Activated T-cell treated with anti-CD3 and anti-CD28 coated beads, Interleukin-2, amount 50 U/mL, for 24 hours (primary cell): ENCODE results near the gene GDPD5.

Source experiments
- DNase-seq: peaks from one replicate; pipeline ENCODE4 v3.0.0-alpha.2; 2020
- H3K27ac Mint-ChIP-seq: 2 replicates; pipeline ENCODE4 v1.8.0; 2020; ENCODE audit warnings: mild to moderate bottlenecking, mixed read lengths
- H3K27me3 Mint-ChIP-seq: 2 replicates; pipeline ENCODE4 v1.8.0; 2020; ENCODE audit warnings: mixed read lengths
- H3K36me3 Mint-ChIP-seq: 2 replicates; pipeline ENCODE4 v1.8.0; 2020; ENCODE audit warnings: low read depth, mixed read lengths
- H3K4me1 Mint-ChIP-seq: 2 replicates; pipeline ENCODE4 v1.8.0; 2020; ENCODE audit warnings: low read depth, mixed read lengths
- H3K4me3 Mint-ChIP-seq: 2 replicates; pipeline ENCODE4 v1.8.0; 2020; ENCODE audit warnings: mild to moderate bottlenecking, moderate library complexity, mixed read lengths
- H3K9me3 Mint-ChIP-seq: 2 replicates; pipeline ENCODE4 v1.8.0; 2020; ENCODE audit warnings: mixed read lengths

GDPD5 gene

DNA sequence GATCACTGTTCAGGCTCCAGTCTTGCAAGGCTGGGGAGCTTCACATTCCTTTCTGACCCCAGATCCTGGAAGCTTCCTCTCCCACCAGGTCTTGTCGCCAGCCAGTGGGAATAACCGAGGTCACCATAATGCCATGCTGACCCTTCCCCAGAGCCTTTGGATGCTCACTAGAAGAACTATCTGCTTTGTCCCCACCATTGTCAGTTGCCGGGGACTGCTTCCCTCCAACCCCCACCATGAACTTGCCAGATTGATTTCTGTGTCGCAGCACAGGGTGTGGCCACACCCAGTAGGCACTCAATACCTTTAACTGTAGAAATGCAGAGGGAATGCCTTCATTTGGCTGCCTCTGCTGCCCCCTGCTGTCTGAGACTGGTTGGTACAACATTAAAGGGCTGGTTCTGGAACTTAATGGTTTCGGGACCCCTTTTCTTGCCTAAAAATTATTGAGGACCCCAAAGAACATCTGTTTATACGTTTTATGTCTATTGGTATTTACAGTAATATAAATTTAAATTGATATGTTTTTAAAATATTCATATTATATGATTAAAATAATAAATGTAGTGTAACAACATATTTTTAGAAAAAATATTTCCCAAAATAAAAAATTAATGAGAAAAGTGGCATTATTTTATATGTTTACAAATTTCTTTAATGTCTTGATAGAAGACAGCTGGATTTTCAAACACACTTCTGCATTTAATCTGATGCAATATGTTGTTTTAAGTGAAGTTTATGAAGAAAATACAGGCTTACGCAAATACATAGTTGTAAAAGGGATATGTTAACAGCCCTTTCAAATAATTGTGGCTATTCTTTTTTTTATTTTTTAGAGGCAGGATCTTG is 6.7 kb upstream of the GDPD5 start:
- Mint-ChIP-seq H3K4me1 (peaks cover 32% of the 10 kb centered on the region), H3K4me3 (no peak overlapping the region), H3K36me3 (no peaks in the 10 kb centered on the region), H3K9me3 (no peaks in the 10 kb centered on the region), H3K27ac (no peak overlapping the region), H3K27me3 (no peaks in the 10 kb centered on the region)
- peak; percentile 85 for DNase-seq

DNA sequence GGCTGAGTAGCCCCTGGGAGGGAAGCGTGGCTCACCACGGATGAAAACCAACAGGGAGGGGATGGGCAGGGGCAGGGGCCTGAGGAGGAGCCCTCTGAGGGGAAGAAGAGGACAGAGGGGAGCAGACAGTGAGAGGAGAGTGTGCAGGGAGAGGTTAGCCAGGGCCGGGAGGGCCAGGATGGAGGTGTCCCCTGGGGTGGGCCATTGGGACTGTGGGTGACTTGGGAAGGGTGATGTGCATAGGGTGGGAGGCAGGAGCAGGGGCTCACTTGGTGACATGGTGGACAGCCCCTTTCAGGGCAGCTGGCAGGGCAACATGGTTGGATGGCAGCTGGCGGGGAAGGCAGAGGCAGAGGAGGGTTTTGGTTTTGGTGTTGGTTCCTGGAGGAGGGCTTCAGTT is 5.6 kb upstream of the GDPD5 start:
- no peak overlapping the region for H3K27ac Mint-ChIP-seq
- no peaks in the 10 kb centered on the region for H3K27me3 Mint-ChIP-seq
- DNase-seq = no peak
- peaks cover 22% of the 10 kb centered on the region for H3K4me1 Mint-ChIP-seq
- no peaks in the 10 kb centered on the region for H3K9me3 Mint-ChIP-seq
- H3K4me3 Mint-ChIP-seq = no peak overlapping the region
- no peaks in the 10 kb centered on the region for H3K36me3 Mint-ChIP-seq

DNA sequence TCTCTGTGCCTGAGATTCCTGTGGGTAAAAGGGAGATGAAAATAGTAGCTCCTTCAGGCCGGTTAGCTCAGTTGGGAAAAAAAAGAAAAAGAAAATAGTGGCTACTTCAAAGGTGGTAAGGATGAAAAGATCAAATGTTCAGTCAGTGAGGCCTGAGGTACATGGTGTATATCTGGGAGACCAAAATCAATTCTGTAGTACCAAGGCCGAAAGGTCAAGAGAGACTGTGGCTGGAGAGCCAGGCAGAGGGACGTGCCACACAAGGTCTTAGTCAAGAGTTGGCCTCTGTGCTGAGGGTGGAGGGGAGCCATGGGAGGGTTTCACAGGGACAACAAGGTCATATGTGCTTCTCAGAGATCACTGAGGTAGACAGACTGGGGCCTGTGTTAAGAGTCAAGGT is 4.8 kb upstream of the GDPD5 start:
- H3K27ac Mint-ChIP-seq = peak overlapping the region; percentile 35
- no peaks in the 10 kb centered on the region for H3K36me3 Mint-ChIP-seq
- DNase-seq = no peak
- no peak overlapping the region for H3K4me3 Mint-ChIP-seq
- no peaks in the 10 kb centered on the region for H3K27me3 Mint-ChIP-seq
- peaks cover 20% of the 10 kb centered on the region for H3K4me1 Mint-ChIP-seq
- H3K9me3 Mint-ChIP-seq = no peaks in the 10 kb centered on the region

DNA sequence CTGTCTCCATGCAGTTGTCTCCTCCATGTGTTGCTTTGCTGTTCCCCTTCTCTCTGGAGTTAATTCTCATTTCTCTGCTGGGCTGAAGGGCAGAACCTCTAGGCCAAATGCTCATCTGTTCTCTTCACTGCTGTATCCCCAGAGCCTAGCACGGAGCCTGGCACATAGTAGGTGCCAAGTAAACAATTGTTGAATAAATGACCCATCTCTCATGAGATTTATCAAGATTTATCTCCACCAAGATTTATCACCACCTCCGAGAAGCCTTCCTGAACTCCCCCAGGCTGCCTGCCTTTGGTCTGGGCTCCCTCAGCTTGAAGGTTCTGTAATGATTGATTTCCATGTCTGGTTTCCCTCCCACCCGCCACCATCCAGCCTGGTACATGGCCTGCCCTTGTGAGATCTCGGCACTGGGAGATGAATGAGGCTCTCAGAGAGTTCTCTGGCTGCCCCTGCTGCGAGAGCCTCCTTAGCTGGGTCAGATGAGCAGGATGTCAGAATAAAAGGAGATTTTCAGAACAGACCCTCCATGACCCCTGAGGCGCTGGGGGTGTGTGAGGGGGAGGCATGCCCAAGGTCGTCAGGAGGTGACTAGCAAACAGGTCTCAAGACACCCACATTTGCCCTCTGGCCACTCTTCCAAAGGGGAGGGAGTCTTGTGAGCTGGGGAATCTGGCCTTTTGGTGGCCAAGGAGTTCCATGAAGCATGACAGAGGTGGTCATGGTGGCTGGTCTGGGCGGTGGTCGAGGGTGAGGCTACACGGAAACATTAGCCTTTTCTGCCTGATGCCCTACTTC is 2.4 kb upstream of the GDPD5 start:
- peaks cover 28% of the 10 kb centered on the region for H3K4me1 Mint-ChIP-seq

DNA sequence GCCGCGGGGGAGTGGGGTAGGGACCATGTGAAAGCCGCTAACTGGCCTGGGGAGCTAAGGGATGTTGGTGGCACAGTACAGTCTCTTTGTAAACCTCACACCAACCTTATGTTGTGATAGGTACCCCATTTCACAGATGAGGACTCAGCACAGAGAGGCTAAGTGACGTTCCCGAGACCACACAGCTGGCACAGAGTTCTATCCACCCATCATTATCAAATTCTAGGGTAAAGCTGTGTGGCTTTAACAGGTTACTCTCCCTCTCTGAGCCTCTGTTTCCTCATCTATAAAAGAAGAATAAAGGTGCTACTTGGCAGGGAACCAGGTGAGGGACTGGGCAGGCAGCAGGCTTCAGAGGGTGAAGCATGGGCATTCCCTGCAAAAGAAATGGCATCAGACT is 1.4 kb upstream of the GDPD5 start:
- peak overlapping the region; percentile 80 for H3K4me3 Mint-ChIP-seq
- H3K27me3 Mint-ChIP-seq = no peaks in the 10 kb centered on the region
- no peaks in the 10 kb centered on the region for H3K9me3 Mint-ChIP-seq
- no peaks in the 10 kb centered on the region for H3K36me3 Mint-ChIP-seq
- DNase-seq = no peak
- H3K4me1 Mint-ChIP-seq = peaks cover 26% of the 10 kb centered on the region
- H3K27ac Mint-ChIP-seq = peak overlapping the region; percentile 62

More for the DNA sequence above, 2.4 kb upstream of the GDPD5 start:
- Mint-ChIP-seq H3K36me3 (no peaks in the 10 kb centered on the region), H3K27ac (no peak overlapping the region), H3K9me3 (no peaks in the 10 kb centered on the region), H3K27me3 (no peaks in the 10 kb centered on the region), H3K4me3 (no peak overlapping the region)
- DNase-seq = no peak

DNA sequence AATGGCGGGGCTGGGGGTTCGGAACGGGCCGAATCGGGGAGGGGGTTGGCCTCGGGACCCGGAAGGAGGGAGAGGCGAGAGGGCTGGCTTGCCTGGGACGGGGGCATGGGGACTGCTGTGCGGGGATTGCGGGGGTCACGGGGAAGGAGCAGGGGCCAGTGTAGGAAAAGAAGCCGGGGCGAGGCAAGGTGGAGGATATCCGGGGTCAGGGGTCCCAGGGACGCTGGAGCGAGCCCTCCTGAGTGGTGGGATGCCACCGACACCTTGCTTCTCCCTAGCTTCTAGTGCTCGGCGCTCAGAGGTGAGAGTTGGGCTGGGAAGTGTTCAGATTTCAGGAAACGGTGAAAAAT is 426 bp upstream of the GDPD5 start:
- Mint-ChIP-seq H3K36me3 (no peaks in the 10 kb centered on the region), H3K27ac (peak overlapping the region; percentile 60), H3K9me3 (no peaks in the 10 kb centered on the region), H3K4me1 (peaks cover 21% of the 10 kb centered on the region), H3K27me3 (no peaks in the 10 kb centered on the region), H3K4me3 (peak overlapping the region; percentile 80)
- DNase-seq = no peak

DNA sequence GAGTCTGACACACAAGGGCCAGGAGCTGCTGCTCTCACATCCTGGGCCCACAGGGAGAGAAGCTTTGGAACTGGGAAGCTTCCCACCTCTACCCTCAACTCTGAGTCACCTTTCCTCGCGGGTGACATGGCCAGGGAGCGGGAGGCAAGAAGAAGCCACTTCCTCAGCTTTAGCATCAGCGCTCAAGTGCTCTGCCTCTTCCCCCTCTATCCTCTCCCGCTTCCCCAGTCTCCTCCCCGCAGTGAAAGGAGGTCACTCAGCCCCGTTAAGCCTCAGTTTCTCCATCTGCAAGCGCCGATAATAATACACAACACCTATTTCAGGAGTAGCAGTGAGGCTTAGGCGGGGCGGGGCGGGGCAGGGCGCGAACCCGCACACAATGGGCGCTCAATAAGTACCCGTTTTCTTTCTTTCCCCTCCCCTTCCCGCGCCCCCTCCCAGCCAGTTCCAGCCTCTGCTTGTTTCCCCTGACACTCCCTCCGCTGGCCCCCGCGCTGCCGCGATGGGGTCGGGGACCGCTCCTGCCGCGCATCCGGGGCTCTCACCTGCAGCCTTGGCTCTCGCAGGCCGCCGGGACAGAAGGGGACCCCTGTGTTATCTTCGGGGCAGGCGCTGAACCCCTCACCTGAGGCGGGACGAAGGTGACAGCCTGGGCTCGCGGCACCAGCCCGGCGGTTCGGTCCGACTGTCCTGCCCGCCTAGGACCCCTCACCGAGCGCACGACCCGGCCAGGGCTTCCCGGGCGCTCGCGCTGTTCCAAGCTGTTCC is 892 bp downstream of the GDPD5 start:
- peaks cover 21% of the 10 kb centered on the region for H3K4me1 Mint-ChIP-seq
- no peaks in the 10 kb centered on the region for H3K27me3 Mint-ChIP-seq
- H3K9me3 Mint-ChIP-seq = no peaks in the 10 kb centered on the region
- peak overlapping the region; percentile 79 for H3K4me3 Mint-ChIP-seq
- DNase-seq = peak; percentile 64
- no peaks in the 10 kb centered on the region for H3K36me3 Mint-ChIP-seq
- peak overlapping the region; percentile 71 for H3K27ac Mint-ChIP-seq

DNA sequence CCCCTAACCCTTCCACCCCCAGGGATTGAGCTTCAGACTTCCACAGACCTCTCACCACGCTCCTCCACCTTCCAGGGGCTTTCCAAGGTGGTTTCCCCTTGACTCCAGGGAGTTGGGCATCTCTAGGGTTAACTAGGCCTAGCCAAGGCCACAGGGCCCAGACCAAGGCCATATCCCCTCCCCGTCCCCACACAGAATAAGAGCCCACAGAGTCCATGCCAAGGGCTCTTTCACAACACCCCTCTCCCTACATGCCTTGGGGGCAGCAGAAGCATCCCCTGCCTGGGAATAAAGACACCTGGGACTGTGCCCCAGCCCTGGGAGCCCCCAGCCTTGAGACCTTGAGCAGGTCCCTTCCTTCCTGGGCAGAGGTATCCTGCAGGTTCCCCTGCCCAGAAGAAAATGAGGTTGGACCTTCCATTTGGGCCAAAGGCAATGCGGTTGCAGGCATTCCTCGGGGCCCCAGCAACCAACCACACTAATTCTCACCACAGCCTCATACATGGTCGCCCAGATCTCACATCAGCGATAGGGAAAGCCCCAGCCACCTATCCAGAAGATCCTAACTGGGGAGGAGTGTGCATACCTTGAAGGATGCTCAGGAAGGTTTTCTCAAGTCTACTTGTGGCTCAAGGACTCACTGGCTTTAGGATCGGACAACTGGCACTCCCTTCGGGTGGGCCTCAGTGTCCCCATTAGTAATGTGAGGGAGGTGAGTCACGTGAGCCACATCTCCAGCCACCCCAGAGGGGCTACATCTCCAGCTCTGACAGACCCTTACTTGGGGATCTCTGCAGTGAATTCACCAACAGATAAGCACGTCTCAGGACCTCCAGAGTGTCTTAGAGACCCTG is 1.7 kb downstream of the GDPD5 start:
- Mint-ChIP-seq H3K4me3 (peak overlapping the region; percentile 79), H3K36me3 (no peaks in the 10 kb centered on the region), H3K27ac (no peak overlapping the region), H3K4me1 (peaks cover 23% of the 10 kb centered on the region), H3K27me3 (no peaks in the 10 kb centered on the region), H3K9me3 (no peaks in the 10 kb centered on the region)
- DNase-seq = no peak

DNA sequence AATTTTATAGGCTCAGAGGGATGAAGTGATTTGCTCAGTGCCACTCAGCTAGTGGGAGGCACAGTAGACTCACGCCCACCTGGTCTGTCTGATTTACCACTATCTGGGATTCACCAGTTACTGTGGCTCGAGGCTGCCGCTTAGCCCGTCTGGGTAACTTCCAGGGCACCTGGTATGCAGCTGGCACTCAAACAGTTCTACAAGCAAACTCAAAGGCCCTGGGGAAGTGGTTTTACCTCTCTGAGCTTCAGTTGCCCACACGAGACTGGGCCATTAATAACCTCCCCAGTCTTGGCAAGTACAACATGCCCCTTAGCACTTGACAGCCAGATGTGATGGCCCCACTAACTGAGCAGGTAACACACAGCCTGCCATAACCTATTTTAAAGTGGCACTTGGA is 2.6 kb downstream of the GDPD5 start:
- Mint-ChIP-seq H3K27ac (no peak overlapping the region), H3K4me3 (peak overlapping the region; percentile 79), H3K27me3 (no peaks in the 10 kb centered on the region), H3K4me1 (peaks cover 27% of the 10 kb centered on the region), H3K36me3 (no peaks in the 10 kb centered on the region), H3K9me3 (no peaks in the 10 kb centered on the region)
- no peak for DNase-seq

DNA sequence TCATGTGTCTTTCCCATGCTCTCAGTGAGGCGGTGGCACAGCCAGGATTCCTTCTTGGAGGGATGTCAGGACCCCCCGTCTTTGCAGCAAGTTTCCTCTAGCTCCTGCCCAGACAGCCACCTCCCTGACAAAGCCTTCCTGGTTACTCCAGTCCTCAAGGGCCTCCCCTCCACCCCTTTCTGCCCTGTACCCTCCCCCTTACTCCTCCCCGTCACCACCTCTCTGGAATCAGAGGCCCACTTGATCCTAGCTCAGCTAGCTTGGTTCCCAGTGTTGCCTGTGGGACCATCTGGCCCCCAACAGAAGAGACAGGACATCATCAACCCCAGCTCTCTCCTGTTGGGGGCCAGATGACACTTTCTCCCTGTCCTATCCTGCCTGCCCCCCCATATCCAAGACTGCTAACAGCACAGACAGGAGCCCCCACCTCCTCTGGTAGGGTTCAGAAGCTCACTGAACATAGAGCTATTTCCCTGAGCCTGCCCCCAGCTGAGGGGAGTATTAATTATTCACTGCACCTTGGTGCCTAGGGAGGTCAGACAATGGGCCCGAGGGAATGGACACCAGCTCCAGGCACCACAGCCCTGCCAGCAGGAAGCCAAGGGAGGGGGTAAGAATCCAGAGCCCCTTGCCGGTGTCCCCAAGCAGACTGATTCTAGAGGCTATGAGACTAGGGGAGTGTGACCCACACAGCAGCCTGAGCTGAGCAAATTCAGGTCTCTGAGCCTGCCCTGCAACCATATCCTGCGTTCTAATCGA is 3.3 kb downstream of the GDPD5 start:
- DNase-seq = no peak
- no peak overlapping the region for H3K27ac Mint-ChIP-seq

DNA sequence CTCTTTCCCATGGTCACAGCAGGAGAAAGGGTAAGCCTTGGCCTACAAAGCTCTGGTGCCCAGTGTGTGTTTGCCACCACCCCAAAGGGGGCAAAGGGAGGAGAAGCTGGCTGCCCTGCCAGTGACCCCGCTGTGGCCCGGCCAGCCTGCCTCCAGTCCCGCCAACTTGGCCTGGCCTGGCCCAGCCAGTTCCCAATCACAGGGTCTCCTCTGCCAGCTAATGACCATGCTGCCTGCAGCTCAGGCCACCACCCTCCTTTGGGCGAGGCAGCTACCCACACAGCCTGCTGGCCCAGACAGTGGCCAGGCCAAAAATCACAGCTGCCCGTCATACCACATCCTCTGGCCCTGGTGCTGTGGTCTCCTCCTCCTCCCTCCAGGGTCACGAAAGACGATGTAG is 5.1 kb downstream of the GDPD5 start:
- no peak overlapping the region for H3K27ac Mint-ChIP-seq
- no peaks in the 10 kb centered on the region for H3K36me3 Mint-ChIP-seq
- peaks cover 37% of the 10 kb centered on the region for H3K4me1 Mint-ChIP-seq
- H3K9me3 Mint-ChIP-seq = no peaks in the 10 kb centered on the region
- H3K4me3 Mint-ChIP-seq = no peak overlapping the region
- no peak for DNase-seq
- H3K27me3 Mint-ChIP-seq = no peaks in the 10 kb centered on the region

More for the DNA sequence above, 3.3 kb downstream of the GDPD5 start:
- Mint-ChIP-seq H3K27me3 (no peaks in the 10 kb centered on the region), H3K9me3 (no peaks in the 10 kb centered on the region), H3K36me3 (no peaks in the 10 kb centered on the region), H3K4me3 (no peak overlapping the region), H3K4me1 (peaks cover 33% of the 10 kb centered on the region)

DNA sequence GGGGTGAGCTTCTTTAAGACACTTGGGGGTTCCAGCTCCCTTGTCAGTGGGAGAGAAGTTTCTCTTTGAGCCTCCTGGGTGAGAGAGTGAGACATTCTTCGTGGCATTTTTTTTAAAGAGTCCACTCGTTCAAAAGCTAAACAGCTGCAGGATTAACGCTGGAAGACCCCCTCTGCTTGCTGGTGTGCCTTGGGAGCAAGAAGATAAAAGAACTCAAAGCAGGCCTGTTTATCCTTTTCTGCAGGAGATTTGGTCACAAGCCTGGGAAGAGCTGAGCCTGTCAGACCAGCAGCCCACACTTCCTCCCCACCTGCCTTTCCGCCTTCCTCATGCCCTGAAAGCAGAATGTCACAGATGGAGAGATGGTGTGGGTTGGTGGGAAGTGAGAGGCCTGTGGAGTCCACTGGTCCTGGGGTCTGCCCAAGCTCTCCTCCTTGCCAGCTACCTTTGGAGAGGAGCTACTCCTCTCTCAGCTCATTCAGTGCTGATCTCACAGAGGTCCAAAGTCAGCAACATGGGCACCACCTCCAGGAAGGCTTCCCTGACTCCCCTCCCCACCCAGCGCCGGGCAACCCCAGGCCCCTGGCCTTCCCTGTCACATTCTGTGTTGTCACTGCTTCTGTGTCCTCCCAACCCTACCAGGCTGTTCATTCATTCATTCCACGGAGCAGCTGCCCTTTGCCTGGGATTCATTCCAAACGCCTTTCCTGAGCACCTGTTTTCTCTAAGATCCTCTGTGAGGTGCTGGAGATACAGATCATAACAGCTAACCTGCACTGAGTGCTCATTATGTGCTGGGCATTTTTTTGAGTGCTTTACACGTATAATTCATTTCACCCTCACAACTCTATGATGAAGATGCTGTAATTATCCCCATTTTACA is 6.7 kb downstream of the GDPD5 start:
- Mint-ChIP-seq H3K27me3 (no peaks in the 10 kb centered on the region), H3K9me3 (no peaks in the 10 kb centered on the region), H3K4me3 (no peak overlapping the region), H3K4me1 (peaks cover 36% of the 10 kb centered on the region), H3K27ac (no peak overlapping the region), H3K36me3 (no peaks in the 10 kb centered on the region)
- DNase-seq = no peak

DNA sequence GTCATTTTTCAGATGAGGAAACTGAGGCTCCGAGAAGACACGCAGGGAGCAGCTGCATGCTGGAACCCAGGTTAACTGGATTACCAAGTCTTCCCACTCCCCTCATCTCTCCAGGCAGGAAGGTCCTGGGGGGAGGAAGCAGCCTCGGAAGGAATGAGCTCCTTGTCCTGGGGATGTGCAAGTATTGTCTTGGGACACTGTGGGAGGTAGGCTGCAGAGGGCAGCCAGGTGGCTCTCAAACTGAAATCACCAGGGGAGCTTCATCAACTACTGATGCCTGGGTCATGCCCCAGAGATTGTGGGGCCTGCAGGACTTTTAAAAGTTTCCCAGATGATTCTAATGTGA is 7.6 kb downstream of the GDPD5 start:
- H3K27ac Mint-ChIP-seq = no peak overlapping the region
- no peaks in the 10 kb centered on the region for H3K27me3 Mint-ChIP-seq
- no peaks in the 10 kb centered on the region for H3K36me3 Mint-ChIP-seq
- DNase-seq = no peak
- H3K9me3 Mint-ChIP-seq = no peaks in the 10 kb centered on the region
- no peak overlapping the region for H3K4me3 Mint-ChIP-seq
- peaks cover 27% of the 10 kb centered on the region for H3K4me1 Mint-ChIP-seq
